ENCODE data around the gene AIP. TPM values are rescaled to one million over a fixed set of nuclear protein-coding genes. Genes with fewer than 3 reads are reported as not detected.
"Not testable (repeated sequence)": the region's sequence is repeated elsewhere in the genome, so short reads cannot be mapped to it uniquely, and the experiment has no call there.

Gene AIP
- polyA plus RNA-seq, 6 donors from 2014 or later: 86.8 to 149 (median 120) TPM

DNA sequence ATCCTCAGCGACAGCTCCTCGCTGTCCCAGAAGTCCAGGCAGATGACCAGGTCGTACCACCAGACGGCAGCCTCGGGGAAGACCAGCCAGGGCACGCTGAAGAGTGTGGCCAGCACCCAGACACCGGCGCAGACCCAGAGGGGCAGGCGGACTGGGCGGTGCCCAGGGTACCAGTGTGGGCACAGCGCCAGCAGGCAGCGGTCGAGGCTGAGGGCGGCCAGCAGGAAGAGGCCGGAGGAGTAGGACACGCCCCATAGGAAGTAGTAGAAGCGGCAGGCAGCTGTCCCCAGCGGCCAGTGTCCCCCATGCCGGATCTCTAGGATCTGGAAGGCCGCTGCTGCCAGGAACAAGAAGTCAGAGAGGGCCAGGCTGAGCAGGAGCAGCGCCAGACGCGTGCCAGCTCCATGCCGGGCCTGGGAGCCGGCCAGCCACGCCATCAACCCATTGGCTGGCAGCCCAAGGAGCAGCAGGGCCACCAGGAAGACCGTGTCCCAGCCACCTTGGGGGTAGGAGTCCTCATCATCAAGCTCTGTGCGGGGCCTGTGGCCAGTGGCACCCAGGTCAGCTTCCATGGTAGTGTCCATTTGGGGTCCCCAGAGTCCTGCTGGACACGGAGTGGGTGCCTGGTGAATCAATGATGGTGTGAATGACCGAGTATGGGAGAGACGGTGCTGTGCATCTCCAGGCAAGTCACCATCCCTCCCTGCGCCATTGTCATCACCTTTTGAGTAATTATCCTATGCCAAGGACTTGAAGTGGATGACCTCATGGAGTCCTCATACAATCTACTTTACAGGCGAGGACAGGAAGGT, 30.5 kb upstream of the AIP start, which contains the start of gene GPR152:
Gene GPR152, minus strand, starts transcription at position 589 of the 812 bp plus-strand sequence. Its CDS starts 5 bp downstream, at position 584.
- Mint-ChIP-seq H3K4me3 (peak within 1 kb of the TSS in 1 of 8 donors; percentile 47), H3K9me3 (no peaks in the 10 kb centered on the region), H3K27me3 (no peaks in the 10 kb centered on the region), H3K27ac (peak within 1 kb of the TSS in 4 of 6 donors; percentile 24 to 89 (median 46)), H3K4me1 (peaks cover 29 to 58% (median 53%) of the 10 kb centered on the region in 3 donors), H3K36me3 (no peaks in the 10 kb centered on the region)
- ATAC-seq (ENCODE audit: low read depth in 2 of 2) (no peak), DNase-seq (no peak)

DNA sequence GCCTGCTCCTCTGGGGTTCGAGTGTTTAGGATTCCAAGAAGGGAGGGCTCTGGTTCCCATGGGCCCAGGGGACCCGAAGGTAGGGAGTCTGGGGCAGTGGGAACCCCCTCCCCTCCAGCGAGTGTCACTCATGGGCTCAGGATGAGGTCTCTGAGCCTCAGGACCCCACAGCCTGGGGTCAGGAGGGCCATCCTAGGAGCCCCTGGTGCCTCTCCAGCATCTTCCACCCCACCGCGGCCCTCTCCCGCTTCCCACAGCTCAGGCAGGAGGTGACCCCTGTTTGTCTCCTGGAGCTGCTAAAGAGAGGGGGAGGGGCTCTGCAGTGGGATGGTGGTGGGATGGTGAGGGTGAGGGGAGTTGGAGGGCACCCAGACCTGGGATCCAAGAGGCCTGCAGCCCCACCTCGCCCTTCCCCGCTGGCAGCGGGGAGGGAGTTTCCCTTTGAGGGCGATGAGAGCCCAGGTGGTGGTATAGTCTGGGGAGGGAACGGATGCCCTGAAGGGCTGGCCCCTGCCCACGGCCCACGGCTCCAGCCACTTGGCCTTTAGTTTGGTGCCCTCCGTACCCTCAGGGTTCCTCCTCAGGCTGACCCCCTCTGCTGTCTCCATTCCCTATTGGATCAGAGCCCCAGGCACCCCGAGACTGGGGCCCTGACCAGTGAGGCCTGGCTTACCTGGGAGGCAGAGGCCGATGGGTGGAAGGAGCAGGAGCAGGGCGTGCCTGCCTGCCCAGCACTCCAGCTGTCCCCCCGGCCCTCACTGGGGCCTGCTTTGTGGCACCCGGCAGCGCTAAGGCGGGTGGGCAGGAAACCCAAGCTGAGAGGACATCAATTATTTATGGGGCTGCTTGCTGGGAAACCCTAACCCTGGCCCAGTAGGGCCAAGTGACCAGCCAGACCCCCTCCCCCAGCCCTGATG, 28.8 kb upstream of the AIP start:
- Mint-ChIP-seq H3K4me1 (peaks cover 30 to 59% (median 54%) of the 10 kb centered on the region in 3 donors), H3K9me3 (no peaks in the 10 kb centered on the region), H3K4me3 (no peak overlapping the region), H3K27ac (peak overlapping the region in 1 of 6 donors; percentile 84), H3K36me3 (no peaks in the 10 kb centered on the region), H3K27me3 (no peaks in the 10 kb centered on the region)
- DNase-seq: no peak
- no peak for ATAC-seq (ENCODE audit: low read depth in 2 of 2)

- peak within 1 kb of the TSS in 3 of 6 donors; percentile 39 to 84 (median 76) for H3K27ac Mint-ChIP-seq
These were observed 27.8 kb upstream of the AIP start, which contains the start of gene CABP4 for GRCh38 chr11:67455054-67455453. CABP4 (plus strand) TSS chr11:67455354; CDS start chr11:67455424, 70 bp downstream.

DNA sequence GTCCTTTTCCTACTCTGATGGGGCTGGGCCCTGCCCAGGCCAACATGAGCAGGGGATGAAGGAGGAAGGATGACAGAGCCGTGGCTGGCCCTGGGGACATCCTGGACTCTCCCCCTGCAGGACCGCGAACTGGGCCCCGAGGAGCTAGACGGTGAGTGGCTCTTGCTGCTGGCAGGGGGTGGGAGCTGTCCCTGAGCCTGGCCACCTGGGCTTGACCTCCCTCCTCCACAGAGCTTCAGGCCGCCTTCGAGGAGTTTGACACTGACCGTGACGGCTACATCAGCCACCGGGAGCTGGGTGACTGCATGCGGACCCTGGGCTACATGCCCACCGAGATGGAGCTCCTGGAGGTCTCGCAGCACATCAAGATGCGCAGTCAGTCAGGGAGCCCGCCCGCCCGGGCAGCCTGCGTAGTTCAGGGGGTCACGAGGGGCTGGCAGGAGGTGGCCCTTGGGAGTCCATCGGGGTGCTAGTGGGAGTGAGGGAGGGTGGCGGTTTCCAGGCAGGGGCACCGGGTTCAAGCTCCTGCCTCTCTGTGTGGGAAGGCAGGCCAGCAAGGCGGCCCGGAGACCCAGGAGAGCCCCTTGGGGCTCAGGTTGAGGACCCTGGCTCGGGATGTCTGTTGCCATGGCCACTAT, 26.6 kb upstream of the AIP start:
- ATAC-seq (ENCODE audit: low read depth in 2 of 2): no peak
- no peaks in the 10 kb centered on the region for H3K27me3 Mint-ChIP-seq
- DNase-seq: no peak
- H3K36me3 Mint-ChIP-seq: peaks cover 0 to 7% of the 10 kb centered on the region in 2 donors
- no peaks in the 10 kb centered on the region for H3K9me3 Mint-ChIP-seq
- no peak overlapping the region for H3K4me3 Mint-ChIP-seq
- H3K27ac Mint-ChIP-seq: peak overlapping the region in 1 of 6 donors; percentile 89
- H3K4me1 Mint-ChIP-seq: peaks cover 40 to 61% (median 58%) of the 10 kb centered on the region in 3 donors

More at GRCh38 chr11:67455054-67455453, 27.8 kb upstream of the AIP start, which contains the start of gene CABP4:
- Mint-ChIP-seq H3K9me3 (no peaks in the 10 kb centered on the region), H3K36me3 (peaks cover 0 to 2% of the 10 kb centered on the region in 2 donors), H3K27me3 (no peaks in the 10 kb centered on the region), H3K4me1 (peaks cover 32 to 59% (median 54%) of the 10 kb centered on the region in 3 donors), H3K4me3 (peak within 1 kb of the TSS in 1 of 8 donors; percentile 57)
- ATAC-seq (ENCODE audit: low read depth in 2 of 2): no peak
- no peak for DNase-seq

- Mint-ChIP-seq H3K27me3 (no peaks in the 10 kb centered on the region), H3K27ac (peak overlapping the region; percentile 54 to 93 (median 87)), H3K36me3 (peaks cover 0 to 7% of the 10 kb centered on the region in 2 donors), H3K4me1 (peaks cover 37 to 55% (median 53%) of the 10 kb centered on the region in 3 donors), H3K4me3 (peak overlapping the region in 6 of 8 donors; percentile 48 to 85 (median 60)), H3K9me3 (no peaks in the 10 kb centered on the region)
- DNase-seq: no peak
- no peak for ATAC-seq (ENCODE audit: low read depth in 2 of 2)
These were observed 25.4 kb upstream of the AIP start for GRCh38 chr11:67457453-67457852.

GRCh38 chr11:67458266-67458665, 24.6 kb upstream of the AIP start:
- no peaks in the 10 kb centered on the region for H3K27me3 Mint-ChIP-seq
- peak overlapping the region in 3 of 8 donors; percentile 59 to 79 (median 61) for H3K4me3 Mint-ChIP-seq
- peak overlapping the region in 5 of 6 donors; percentile 10 to 98 (median 83) for H3K27ac Mint-ChIP-seq
- DNase-seq (no peak), ATAC-seq (ENCODE audit: low read depth in 2 of 2) (no peak)
- H3K9me3 Mint-ChIP-seq: no peaks in the 10 kb centered on the region
- H3K4me1 Mint-ChIP-seq: peaks cover 37 to 60% (median 59%) of the 10 kb centered on the region in 3 donors
- peaks cover 0 to 7% of the 10 kb centered on the region in 2 donors for H3K36me3 Mint-ChIP-seq

DNA sequence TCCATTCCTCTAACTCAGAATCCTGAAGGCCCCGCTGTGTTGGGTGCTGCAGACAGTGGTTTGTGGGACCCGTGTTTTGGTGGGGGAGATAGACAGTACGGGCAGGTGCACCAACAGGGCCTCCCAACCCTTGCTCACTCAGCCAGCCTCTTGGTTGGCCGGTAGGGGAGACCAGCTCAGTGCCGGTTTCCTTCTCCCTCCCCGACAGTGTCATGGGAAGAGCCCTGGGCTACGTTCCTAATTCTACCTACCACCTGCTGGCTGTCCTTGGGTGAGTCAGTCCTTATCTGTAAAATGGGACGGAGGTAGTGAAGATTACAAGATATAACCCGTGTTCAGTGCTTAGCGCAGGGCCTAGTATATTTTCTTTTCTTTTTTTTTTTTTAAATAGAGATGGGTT, 19.6 kb upstream of the AIP start:
- H3K27me3 Mint-ChIP-seq: no peaks in the 10 kb centered on the region

DNA sequence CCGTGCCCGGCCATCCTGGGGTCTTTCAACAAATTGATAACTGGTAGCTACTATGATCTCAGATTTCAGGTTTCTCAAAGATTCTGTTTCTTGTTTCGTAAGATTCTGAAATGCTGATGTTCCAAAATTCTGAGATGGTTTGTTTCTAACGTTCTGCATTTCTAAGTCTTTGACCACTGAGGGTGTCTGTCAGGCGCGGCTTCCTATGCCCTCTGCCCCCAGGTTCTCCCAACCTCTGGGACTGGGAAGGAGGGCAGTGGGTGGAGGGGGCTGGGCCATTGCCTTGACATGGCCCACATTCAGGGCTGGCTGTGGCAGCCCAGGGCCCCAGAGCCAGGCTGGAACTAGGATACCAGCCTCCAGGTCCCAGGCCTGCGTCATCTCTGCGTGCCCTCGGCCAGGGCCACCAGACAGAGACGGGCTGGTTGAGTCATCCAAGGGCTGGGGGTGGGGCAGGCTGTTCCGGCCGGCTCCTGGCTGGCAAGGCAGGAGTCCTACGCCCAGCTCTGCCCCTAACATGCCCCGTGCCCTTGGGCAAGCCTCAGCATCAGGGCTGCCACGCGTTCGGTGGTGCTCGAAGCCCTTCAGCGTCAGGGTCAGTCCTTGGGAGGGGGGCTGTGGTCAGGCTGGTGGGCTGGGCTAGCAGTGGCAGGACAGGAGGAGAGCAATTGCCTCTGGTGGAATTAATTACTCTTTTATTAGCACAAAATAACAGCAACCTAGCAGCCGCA, 19.0 kb upstream of the AIP start:
- Mint-ChIP-seq H3K27ac (peak overlapping the region in 5 of 6 donors; percentile 11 to 95 (median 91)), H3K27me3 (no peaks in the 10 kb centered on the region), H3K4me1 (peaks cover 43 to 71% (median 69%) of the 10 kb centered on the region in 3 donors), H3K36me3 (peaks cover 0 to 7% of the 10 kb centered on the region in 2 donors), H3K9me3 (no peaks in the 10 kb centered on the region), H3K4me3 (peak overlapping the region; percentile 88 to 95 (median 92))
- ATAC-seq (ENCODE audit: low read depth in 2 of 2) (no peak), DNase-seq (no peak)

More for the DNA sequence above, 19.6 kb upstream of the AIP start:
- H3K9me3 Mint-ChIP-seq: no peaks in the 10 kb centered on the region
- no peak for DNase-seq
- peaks cover 43 to 74% (median 69%) of the 10 kb centered on the region in 3 donors for H3K4me1 Mint-ChIP-seq
- ATAC-seq (ENCODE audit: low read depth in 2 of 2): no peak
- H3K27ac Mint-ChIP-seq: peak overlapping the region in 5 of 6 donors; percentile 11 to 95 (median 62)
- H3K36me3 Mint-ChIP-seq: peaks cover 0 to 7% of the 10 kb centered on the region in 2 donors
- peak overlapping the region; percentile 35 to 91 (median 65) for H3K4me3 Mint-ChIP-seq

- Mint-ChIP-seq H3K27me3 (no peaks in the 10 kb centered on the region), H3K27ac (peak overlapping the region; percentile 82 to 95 (median 93)), H3K4me3 (peak overlapping the region; percentile 88 to 95 (median 92)), H3K9me3 (no peaks in the 10 kb centered on the region), H3K36me3 (peaks cover 0 to 7% of the 10 kb centered on the region in 2 donors), H3K4me1 (peaks cover 38 to 67% (median 61%) of the 10 kb centered on the region in 3 donors)
- DNase-seq (peak; percentile 91), ATAC-seq (ENCODE audit: low read depth in 2 of 2) (peak; percentile 64 to 69)
These were observed 18.2 kb upstream of the AIP start for GRCh38 chr11:67464411-67465188.

DNA sequence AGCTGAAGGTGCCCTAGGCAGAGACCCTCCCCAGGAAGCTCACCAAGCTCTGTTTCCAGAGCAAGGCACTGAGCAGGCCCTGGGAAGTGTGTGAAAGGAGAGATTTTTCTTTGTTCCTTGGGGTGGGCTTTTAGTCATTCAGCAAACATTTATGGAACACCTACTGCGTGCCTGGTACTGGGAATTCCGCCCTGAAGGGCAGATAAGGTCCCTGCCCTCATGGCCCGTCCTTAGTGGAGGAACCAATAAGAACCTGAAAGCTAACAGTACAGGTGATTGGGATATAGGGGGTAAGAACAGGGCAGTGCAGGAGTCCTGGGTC, 17.7 kb upstream of the AIP start:
- Mint-ChIP-seq H3K27me3 (no peaks in the 10 kb centered on the region), H3K4me3 (peak overlapping the region; percentile 88 to 95 (median 92)), H3K36me3 (peaks cover 0 to 5% of the 10 kb centered on the region in 2 donors), H3K27ac (peak overlapping the region; percentile 15 to 94 (median 92)), H3K9me3 (no peaks in the 10 kb centered on the region), H3K4me1 (peaks cover 33 to 67% (median 56%) of the 10 kb centered on the region in 3 donors)
- ATAC-seq (ENCODE audit: low read depth in 2 of 2) (no peak), DNase-seq (no peak)

DNA sequence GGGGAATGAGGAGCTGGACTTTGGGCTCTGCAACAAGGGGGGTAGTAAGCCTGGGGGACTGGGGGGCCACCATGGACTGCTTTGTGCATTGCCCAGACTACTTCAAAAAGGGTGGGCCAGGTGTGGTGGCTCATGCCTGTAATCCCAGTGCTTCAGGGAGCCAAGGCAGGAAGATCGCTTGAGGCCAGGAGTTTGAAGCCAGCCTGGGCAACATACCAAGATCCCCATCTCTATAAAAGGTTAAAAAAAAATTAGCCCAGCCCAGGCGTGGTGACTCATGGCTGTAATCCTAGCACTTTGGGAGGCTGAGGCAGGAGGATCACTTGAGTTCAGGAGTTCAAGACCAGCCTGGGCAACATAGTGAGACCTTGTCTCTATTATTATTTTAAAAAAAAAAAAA, 17.3 kb upstream of the AIP start:
- H3K4me1 Mint-ChIP-seq: peaks cover 32 to 67% (median 55%) of the 10 kb centered on the region in 3 donors
- H3K27ac Mint-ChIP-seq: peak overlapping the region; percentile 32 to 94 (median 78)
- ATAC-seq (ENCODE audit: low read depth in 2 of 2); H3K27me3 Mint-ChIP-seq; DNase-seq; H3K9me3 Mint-ChIP-seq; H3K36me3 Mint-ChIP-seq: not testable (repeated sequence)
- H3K4me3 Mint-ChIP-seq: peak overlapping the region; percentile 88 to 95 (median 92)

Measured in naive B cell (primary cell).